Activated naive CD8-positive, alpha-beta T cell (primary cell): ENCODE results near the gene DCLK2.

Experiments
- H3K27ac Mint-ChIP-seq: one replicate; pipeline ENCODE4 v1.8.0; 2021; ENCODE audit warnings: mixed read lengths
- H3K27me3 Mint-ChIP-seq: one replicate; pipeline ENCODE4 v1.8.0; 2021; ENCODE audit warnings: mixed read lengths
- H3K36me3 Mint-ChIP-seq: one replicate; pipeline ENCODE4 v1.8.0; 2021; ENCODE audit warnings: mixed read lengths
- H3K4me1 Mint-ChIP-seq: one replicate; pipeline ENCODE4 v1.8.0; 2021; ENCODE audit warnings: low read depth, mixed read lengths
- H3K4me3 Mint-ChIP-seq: one replicate; pipeline ENCODE4 v1.8.0; 2021; ENCODE audit warnings: mild to moderate bottlenecking, mixed read lengths
- H3K9me3 Mint-ChIP-seq: one replicate; pipeline ENCODE4 v1.8.0; 2021; ENCODE audit warnings: low read depth, mixed read lengths

DCLK2 gene

DNA sequence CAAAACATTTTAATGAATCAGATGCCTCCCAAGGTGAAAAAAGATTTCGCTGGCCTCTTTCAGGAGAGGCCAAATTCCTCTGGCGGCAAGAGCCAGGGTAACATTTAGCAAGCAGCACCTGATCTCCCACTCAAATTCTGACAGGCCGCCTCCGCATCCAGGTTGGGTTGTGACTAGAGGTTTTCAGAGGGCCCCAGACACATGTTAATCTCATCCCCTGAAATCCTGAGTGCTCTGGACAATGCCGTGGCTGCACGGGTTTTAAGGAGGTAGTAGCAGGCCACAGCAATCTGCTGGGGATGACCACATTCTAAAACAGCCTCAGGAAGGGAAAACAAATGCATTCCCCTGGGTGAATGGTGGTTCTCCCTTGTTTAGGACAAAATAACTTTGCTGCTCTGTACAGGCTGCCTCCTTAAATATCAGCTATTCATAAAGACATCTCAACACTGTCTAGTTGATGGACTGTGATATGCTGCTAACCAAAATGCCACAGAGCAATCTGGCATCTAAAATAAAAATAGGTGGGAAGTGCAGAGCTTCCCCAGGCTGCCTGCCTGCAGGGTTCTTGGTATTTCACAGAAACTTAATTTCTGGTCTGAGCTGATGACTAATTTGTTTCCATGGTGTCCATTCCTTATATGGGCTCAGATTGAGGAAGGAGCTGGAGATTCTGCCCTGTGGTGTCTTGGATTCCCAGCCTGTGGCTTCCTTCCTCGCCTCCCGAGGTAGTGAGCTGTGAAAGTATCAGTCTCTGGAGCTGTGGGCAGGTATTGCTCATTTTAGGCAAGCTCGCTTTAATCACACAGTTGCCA lies 202.0 kb downstream of the DCLK2 start:
- Mint-ChIP-seq H3K9me3 (no peaks in the 10 kb centered on the region), H3K36me3 (peaks cover 60% of the 10 kb centered on the region), H3K4me1 (no peaks in the 10 kb centered on the region), H3K27ac (no peak overlapping the region), H3K27me3 (no peaks in the 10 kb centered on the region), H3K4me3 (no peak overlapping the region)

DNA sequence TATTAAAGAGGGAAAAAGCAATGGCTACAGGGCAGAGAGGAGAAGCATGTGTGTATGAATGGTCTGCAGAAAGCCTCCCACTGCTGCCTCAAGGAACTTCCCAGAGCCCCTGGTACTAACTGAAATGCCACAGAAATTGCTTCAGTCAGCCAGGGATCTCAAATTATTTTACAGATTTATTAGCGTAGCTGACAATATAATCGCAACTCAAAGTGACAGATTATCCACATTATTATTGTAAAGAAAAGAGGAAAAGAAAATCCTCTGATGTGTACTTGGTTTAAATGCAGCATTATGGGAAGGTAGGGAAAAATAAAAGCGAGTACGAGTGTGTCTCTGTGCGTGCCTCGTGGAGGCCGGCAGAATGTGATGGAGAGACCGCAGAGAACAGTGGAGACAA lies 202.7 kb downstream of the DCLK2 start:
- Mint-ChIP-seq H3K36me3 (peaks cover 60% of the 10 kb centered on the region), H3K4me1 (no peaks in the 10 kb centered on the region), H3K4me3 (no peak overlapping the region), H3K27me3 (no peaks in the 10 kb centered on the region), H3K9me3 (no peaks in the 10 kb centered on the region), H3K27ac (no peak overlapping the region)

DNA sequence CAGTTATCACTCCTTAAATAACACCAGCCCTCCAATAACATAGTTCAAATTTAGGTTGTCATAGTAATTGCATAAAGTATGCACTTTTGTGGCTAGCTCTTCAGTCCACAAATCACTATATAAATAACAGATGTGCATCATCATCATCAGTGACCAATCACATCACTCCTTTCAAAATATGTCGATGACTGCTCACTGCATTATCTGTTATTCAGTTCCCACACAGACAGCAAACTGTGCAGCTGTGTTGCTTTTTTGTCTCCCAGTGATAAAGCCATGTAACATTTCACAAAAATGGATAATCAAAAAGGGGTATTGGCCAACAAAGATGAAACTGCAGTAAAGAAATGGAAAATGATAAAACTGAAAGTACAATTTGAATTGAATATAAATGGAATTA lies 205.4 kb downstream of the DCLK2 start:
- Mint-ChIP-seq H3K27me3 (no peaks in the 10 kb centered on the region), H3K36me3 (peaks cover 49% of the 10 kb centered on the region)

DNA sequence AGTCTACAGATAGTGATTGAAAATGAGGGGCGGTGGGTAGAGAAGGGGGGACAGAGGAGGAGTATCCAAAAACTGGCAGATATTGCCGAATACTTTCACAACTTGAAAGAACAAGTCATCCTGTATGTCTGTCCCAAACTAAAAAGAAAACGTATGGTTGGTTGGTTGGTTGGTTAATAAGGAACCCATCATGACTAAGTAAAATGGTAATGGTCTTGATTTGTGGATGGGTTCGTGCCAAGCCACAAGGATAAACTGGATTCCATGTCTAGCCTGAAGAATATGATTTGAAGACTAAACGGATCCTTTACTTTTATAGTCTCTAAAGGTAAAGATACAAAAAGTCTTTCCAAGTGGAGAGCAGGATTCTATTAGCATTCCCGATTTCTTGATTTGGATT lies 208.4 kb downstream of the DCLK2 start:
- no peaks in the 10 kb centered on the region for H3K27me3 Mint-ChIP-seq
- no peak overlapping the region for H3K4me3 Mint-ChIP-seq
- H3K36me3 Mint-ChIP-seq = peaks cover 29% of the 10 kb centered on the region
- peaks cover 4% of the 10 kb centered on the region for H3K4me1 Mint-ChIP-seq
- no peak overlapping the region for H3K27ac Mint-ChIP-seq
- H3K9me3 Mint-ChIP-seq = no peaks in the 10 kb centered on the region

More for the DNA sequence above, 205.4 kb downstream of the DCLK2 start:
- H3K4me3 Mint-ChIP-seq = no peak overlapping the region
- H3K27ac Mint-ChIP-seq = no peak overlapping the region
- no peaks in the 10 kb centered on the region for H3K9me3 Mint-ChIP-seq
- no peaks in the 10 kb centered on the region for H3K4me1 Mint-ChIP-seq

DNA sequence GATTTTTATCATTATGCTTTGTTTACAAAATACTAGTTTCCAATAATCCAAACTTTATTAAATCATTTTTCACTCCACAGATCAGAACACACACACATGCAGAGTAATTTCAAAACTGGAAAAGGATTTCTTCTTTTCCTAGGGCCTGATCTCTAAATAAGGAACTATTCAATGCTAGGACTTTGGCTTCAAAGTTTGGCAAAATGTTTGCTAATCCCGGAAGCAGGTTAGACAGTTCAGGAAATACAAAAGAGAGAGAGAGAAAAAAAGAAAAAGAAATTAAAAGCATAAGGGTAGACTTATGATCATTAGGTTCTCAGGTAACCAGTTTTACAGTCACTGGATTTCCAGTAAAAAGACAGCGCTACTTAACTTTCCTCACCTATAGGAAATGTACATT lies 211.0 kb downstream of the DCLK2 start:
- no peak overlapping the region for H3K4me3 Mint-ChIP-seq
- peaks cover 17% of the 10 kb centered on the region for H3K36me3 Mint-ChIP-seq
- H3K9me3 Mint-ChIP-seq = peaks cover 6% of the 10 kb centered on the region
- H3K4me1 Mint-ChIP-seq = peaks cover 4% of the 10 kb centered on the region
- no peak overlapping the region for H3K27ac Mint-ChIP-seq
- no peaks in the 10 kb centered on the region for H3K27me3 Mint-ChIP-seq

DNA sequence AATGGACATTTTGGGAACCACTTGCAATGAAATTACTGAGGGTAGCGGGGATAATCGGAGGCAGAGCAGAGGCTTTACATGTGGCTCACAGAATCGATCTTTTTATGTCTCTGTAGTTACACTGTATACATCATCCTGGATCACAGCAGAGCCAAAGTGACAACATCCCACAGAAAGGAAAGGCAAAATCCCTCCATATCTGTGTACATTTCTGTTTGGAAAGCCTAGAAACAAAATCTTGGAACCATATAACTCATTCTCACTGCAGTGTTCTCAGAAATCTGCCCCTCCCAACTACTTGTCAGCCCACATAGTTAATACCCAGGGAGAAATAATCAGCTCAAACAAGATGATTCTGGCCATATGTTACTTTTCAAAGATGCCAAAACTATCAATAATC lies 211.6 kb downstream of the DCLK2 start:
- Mint-ChIP-seq H3K27ac (no peak overlapping the region), H3K9me3 (peaks cover 6% of the 10 kb centered on the region), H3K4me1 (peaks cover 4% of the 10 kb centered on the region), H3K27me3 (no peaks in the 10 kb centered on the region), H3K36me3 (peaks cover 17% of the 10 kb centered on the region), H3K4me3 (no peak overlapping the region)

DNA sequence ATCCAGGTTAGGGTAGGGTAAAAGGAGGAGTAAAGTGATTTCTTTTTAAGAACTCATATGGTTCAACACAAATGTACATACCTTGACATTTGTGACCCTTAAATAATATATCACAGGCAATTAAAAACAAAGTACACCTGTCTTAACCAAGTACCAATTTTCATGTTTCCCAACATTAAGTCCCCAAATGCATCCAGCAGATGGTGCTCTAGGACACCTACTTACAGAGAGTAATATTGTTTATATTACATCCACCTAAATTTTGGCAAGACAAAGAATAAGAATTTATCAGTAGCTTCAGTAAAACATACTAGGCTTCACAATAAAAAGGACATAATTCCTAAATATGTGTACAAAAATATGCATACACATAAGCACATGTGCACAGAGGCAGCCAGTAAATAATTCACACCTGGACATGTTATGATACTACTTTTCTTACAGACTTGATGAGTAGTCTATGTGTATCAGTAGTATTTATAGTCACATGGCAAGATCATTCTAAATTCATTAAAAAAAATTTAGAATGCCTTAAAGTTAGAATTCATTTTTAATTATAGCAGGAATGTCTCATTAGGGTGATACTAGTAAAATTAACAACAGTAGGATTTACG lies 219.7 kb downstream of the DCLK2 start:
- Mint-ChIP-seq H3K9me3 (no peaks in the 10 kb centered on the region), H3K4me3 (no peak overlapping the region), H3K36me3 (peaks cover 2% of the 10 kb centered on the region), H3K27me3 (no peaks in the 10 kb centered on the region), H3K4me1 (peaks cover 10% of the 10 kb centered on the region), H3K27ac (no peak overlapping the region)

DNA sequence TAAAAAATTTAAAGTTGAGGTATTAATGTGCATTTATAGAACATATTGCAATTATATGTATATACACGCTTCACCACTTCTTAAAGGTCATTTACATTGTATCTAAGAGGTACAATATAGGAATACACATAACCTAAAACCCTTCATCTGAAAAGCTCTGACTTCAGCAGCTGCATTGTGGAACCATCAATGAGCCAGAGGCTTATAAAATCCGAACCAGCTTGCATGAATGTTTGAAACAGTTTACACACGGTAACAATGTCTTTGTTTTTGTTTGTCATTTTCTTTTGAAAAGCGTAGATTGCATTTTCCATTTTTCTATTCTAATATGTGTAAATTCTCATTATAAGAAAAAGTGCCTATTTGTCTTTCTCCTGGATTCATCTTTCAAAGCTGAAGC lies 221.6 kb downstream of the DCLK2 start:
- Mint-ChIP-seq H3K4me3 (no peak overlapping the region), H3K4me1 (peaks cover 10% of the 10 kb centered on the region), H3K36me3 (peaks cover 2% of the 10 kb centered on the region), H3K27me3 (no peaks in the 10 kb centered on the region), H3K9me3 (no peaks in the 10 kb centered on the region), H3K27ac (no peak overlapping the region)

DNA sequence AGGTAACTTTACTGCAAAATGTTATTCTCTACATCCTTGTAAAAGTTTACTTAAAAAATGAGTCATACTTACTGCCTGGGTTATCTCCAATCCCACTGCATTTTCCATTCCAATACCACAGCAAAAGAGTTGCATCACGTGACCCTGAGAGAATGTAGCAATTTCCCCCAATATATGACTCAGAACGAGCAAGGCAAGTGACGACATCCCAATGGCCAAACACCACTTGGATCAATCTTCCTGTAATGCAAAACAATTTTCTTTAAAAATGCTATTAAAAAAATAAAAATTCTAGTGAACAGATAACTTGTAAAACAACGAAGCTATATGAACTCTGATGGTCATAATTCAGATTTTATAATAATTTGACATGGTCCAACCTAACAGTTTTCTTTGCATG lies 224.3 kb downstream of the DCLK2 start:
- peaks cover 10% of the 10 kb centered on the region for H3K4me1 Mint-ChIP-seq
- no peaks in the 10 kb centered on the region for H3K9me3 Mint-ChIP-seq
- peak overlapping the region; percentile 64 for H3K27ac Mint-ChIP-seq
- H3K36me3 Mint-ChIP-seq = peaks cover 4% of the 10 kb centered on the region
- H3K27me3 Mint-ChIP-seq = no peaks in the 10 kb centered on the region
- no peak overlapping the region for H3K4me3 Mint-ChIP-seq

DNA sequence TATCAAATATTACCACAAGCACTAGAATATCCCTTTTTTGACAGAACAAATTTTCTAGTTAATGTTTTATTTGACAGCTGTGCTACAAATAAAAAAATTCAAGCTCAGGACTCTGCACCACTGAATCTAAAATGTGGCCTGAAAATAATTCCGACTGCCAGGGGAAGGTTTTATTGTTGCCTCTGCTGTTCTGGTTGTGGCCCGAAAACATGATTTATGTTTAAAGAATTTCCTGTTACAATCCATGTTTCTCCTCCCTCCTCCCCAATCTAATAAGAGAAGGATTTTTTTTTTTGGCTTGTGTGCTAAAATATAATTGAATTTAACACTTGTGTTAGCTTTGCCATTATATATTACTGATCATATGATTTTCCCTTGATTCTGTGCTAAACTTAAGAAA lies 227.8 kb downstream of the DCLK2 start:
- Mint-ChIP-seq H3K9me3 (no peaks in the 10 kb centered on the region), H3K36me3 (peaks cover 7% of the 10 kb centered on the region), H3K4me1 (peaks cover 8% of the 10 kb centered on the region), H3K27me3 (no peaks in the 10 kb centered on the region), H3K4me3 (no peak overlapping the region), H3K27ac (no peak overlapping the region)

DNA sequence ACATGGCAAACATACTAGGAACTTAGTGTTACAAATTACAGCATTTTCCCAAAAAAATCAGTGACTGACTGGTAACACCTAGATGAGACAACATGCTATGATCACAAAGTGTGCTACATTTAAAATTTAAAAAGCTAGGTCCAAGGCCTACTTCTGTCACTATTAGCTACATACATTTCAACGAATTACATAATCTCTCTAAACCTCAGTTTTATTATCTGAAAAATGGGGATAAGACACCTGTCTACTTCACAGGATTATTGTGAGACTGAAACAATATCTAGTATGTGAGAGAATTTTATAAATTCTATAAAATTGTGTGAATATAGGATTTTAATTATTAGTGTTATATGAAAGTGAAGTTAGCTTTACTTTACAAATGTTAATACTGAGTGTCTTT lies 228.5 kb downstream of the DCLK2 start:
- H3K4me3 Mint-ChIP-seq = no peak overlapping the region
- peaks cover 3% of the 10 kb centered on the region for H3K4me1 Mint-ChIP-seq
- no peaks in the 10 kb centered on the region for H3K9me3 Mint-ChIP-seq
- H3K27ac Mint-ChIP-seq = no peak overlapping the region
- peaks cover 7% of the 10 kb centered on the region for H3K36me3 Mint-ChIP-seq
- H3K27me3 Mint-ChIP-seq = no peaks in the 10 kb centered on the region
